GM18499 (cell line): Measurements from ENCODE around the gene CERS6.
"Not testable (repeated sequence)": the region's sequence is repeated elsewhere in the genome, so short reads cannot be mapped to it uniquely, and the experiment has no call there.

ENCODE experiments used
- ATAC-seq: cut with Tn5 transposase; IDR thresholded peaks from one replicate; pipeline ENCODE4 v1.9.1; 2021; ENCODE audit warnings: moderate number of reproducible peaks; ENCODE audit not compliant: insufficient read depth, unreplicated experiment

The CERS6 gene

GRCh38 chr2:168740788-168741187 is 284.7 kb downstream of the CERS6 start:
- no peak for ATAC-seq

GRCh38 chr2:168742258-168742932 is 286.3 kb downstream of the CERS6 start:
- no peak for ATAC-seq

GRCh38 chr2:168744844-168745243 is 288.8 kb downstream of the CERS6 start:
- ATAC-seq: no peak

- ATAC-seq: no peak
These were observed 292.4 kb downstream of the CERS6 start for GRCh38 chr2:168748461-168748860.

- ATAC-seq: no peak
These were observed 293.2 kb downstream of the CERS6 start for GRCh38 chr2:168749297-168749696.

GRCh38 chr2:168751104-168751740 is 295.1 kb downstream of the CERS6 start:
- peak; percentile 83 for ATAC-seq

- no peak for ATAC-seq
These were observed 296.3 kb downstream of the CERS6 start for GRCh38 chr2:168752361-168752760.

GRCh38 chr2:168753765-168754329 is 297.8 kb downstream of the CERS6 start:
- no peak for ATAC-seq

GRCh38 chr2:168757223-168757622 is 301.2 kb downstream of the CERS6 start:
- no peak for ATAC-seq

GRCh38 chr2:168758970-168759820 is 303.1 kb downstream of the CERS6 start:
- peak; percentile 84 for ATAC-seq

GRCh38 chr2:168765401-168765800 is 309.3 kb downstream of the CERS6 start:
- ATAC-seq: no peak

- ATAC-seq: no peak
These were observed 310.5 kb downstream of the CERS6 start for GRCh38 chr2:168766600-168766999.

GRCh38 chr2:168767258-168767657 is 311.2 kb downstream of the CERS6 start:
- ATAC-seq: no peak

GRCh38 chr2:168768357-168768756 is 312.3 kb downstream of the CERS6 start:
- ATAC-seq: not testable (repeated sequence)

GRCh38 chr2:168770796-168771195 is 314.7 kb downstream of the CERS6 start:
- ATAC-seq: no peak

- ATAC-seq: no peak
These were observed 316.6 kb downstream of the CERS6 start for GRCh38 chr2:168772704-168773103.

GRCh38 chr2:168773128-168773527 is 317.1 kb downstream of the CERS6 start:
- no peak for ATAC-seq

- ATAC-seq: no peak
These were observed 317.8 kb downstream of the CERS6 start for GRCh38 chr2:168773719-168774521.

GRCh38 chr2:168775837-168776236 is 319.8 kb downstream of the CERS6 start:
- ATAC-seq: no peak

- no peak for ATAC-seq
These were observed 324.6 kb downstream of the CERS6 start for GRCh38 chr2:168780669-168781071.
